Measurements from ENCODE around the gene TGFB1.
A peak's percentile ranks its signal among the peaks of the same experiment; 100 is the strongest.

Gene TGFB1

DNA sequence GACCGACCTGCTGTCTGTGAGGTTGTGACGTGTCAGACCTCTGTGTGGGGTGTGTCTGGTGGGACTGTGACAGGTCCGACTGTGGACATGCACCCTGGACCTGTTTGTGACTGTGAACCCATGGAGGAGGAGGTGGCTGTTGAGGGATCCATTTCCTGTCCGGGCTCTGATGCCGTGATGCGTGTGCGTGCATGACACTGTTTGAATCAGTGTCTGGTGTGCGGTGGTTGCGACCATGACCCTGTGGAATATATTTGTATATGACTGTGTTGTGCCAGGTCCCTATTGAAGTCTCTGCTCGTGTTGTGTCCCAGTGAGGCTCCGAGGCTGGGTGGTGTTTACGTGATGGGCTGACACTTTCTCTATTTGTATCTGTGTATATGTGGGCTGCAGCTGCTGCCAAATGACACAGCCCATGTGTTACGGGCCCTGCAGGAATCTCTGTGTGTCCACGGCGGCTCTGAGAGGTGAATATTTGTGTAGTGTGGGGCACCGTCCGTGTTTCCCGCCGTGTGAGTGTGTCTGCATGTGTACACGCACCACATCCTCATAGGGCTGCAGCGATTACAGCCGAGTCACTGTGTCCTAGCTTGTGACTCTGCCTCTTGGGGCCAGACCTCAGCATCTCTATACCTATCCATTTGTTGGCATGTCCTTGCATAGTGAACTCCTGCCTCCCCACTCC, 25.4 kb downstream of the TGFB1 start:
- Histone ChIP-seq H3K36me3 (replicated peaks) (peaks cover 50% of the 10 kb centered on the region), H3K27ac (peak overlapping the region; percentile 98), H3K4me3 (ENCODE audit: low read depth, low read length) (no peak overlapping the region), H3K27me3 (replicated peaks) (no peaks in the 10 kb centered on the region)
- in situ Hi-C loops (cut with HindIII; ENCODE audit: low pct_ligation_motif_present, low sequenced_read_pairs): no loop called here
- DNase-seq: no peak
- TF ChIP-seq, protein P1, sequence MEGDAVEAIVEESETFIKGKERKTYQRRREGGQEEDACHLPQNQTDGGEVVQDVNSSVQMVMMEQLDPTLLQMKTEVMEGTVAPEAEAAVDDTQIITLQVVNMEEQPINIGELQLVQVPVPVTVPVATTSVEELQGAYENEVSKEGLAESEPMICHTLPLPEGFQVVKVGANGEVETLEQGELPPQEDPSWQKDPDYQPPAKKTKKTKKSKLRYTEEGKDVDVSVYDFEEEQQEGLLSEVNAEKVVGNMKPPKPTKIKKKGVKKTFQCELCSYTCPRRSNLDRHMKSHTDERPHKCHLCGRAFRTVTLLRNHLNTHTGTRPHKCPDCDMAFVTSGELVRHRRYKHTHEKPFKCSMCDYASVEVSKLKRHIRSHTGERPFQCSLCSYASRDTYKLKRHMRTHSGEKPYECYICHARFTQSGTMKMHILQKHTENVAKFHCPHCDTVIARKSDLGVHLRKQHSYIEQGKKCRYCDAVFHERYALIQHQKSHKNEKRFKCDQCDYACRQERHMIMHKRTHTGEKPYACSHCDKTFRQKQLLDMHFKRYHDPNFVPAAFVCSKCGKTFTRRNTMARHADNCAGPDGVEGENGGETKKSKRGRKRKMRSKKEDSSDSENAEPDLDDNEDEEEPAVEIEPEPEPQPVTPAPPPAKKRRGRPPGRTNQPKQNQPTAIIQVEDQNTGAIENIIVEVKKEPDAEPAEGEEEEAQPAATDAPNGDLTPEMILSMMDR (IDR thresholded peaks at IDR 0.05; ENCODE audit: low read depth, low read length, missing control alignments): no peak

DNA sequence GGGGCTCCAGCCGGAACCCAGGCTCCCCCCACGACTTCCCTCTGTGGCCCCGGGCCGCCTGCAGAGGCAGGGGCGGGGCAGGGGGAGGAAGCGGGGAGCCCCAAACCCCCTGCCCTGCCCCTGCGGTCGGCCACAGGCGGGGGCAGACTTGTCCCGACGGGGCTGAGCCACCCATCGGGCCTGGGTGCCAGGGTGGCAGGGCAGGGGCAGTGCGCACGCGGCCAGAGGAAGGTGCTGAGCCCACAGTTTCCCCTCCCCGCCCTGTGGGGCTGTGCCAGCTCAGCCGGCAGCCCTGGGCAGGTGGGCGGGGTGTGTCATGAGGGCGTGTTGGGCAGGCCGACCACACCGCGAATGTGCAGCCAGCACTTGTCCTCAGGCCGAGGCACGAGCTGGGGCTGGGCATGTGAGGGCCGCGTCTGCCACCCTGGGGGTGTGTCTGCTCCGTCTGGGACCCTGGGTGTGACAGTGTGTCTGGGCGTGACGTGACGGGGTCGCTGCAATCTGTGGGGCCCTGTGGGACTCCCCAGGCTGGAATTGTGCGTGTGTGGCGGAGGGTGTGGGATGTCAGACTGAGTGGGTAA, 26.1 kb downstream of the TGFB1 start:
- Histone ChIP-seq H3K27ac (peak overlapping the region; percentile 98), H3K4me3 (ENCODE audit: low read depth, low read length) (no peak overlapping the region), H3K27me3 (replicated peaks) (no peaks in the 10 kb centered on the region), H3K36me3 (replicated peaks) (peaks cover 49% of the 10 kb centered on the region)
- no peak for DNase-seq
- TF ChIP-seq, protein P1 (IDR thresholded peaks at IDR 0.05; ENCODE audit: low read depth, low read length, missing control alignments): no peak
- in situ Hi-C loops (cut with HindIII; ENCODE audit: low pct_ligation_motif_present, low sequenced_read_pairs): no loop called here

DNA sequence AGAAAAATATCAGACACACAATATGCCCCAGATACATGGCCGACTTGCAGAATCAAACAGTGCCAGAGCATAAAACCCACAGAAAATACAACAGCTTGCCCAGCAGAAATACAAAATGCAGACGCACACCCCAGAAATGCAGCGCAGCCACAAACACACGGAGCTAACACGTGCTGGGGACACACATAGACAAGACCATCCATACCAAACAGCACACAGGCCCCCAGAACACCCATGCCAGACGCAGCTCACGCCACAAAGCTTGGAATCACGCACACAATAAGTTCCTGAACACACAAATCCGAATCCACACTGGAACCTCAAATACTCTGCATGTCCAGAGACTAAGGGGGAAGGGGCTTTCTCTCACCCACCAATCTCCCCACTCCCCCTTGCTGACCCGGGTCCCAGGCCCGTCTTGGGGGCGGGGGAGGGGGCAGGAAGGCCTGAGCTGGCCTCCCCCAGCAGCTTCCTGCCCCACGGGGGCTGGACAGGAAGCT, 26.6 kb downstream of the TGFB1 start:
- peak overlapping the region; percentile 98 for H3K27ac ChIP-seq
- DNase-seq: no peak
- H3K4me3 ChIP-seq (ENCODE audit: low read depth, low read length): no peak overlapping the region
- in situ Hi-C loops (cut with HindIII; ENCODE audit: low pct_ligation_motif_present, low sequenced_read_pairs): no loop called here
- H3K36me3 ChIP-seq (replicated peaks): peaks cover 49% of the 10 kb centered on the region
- H3K27me3 ChIP-seq (replicated peaks): no peaks in the 10 kb centered on the region
- TF ChIP-seq, protein P1 (IDR thresholded peaks at IDR 0.05; ENCODE audit: low read depth, low read length, missing control alignments): no peak

DNA sequence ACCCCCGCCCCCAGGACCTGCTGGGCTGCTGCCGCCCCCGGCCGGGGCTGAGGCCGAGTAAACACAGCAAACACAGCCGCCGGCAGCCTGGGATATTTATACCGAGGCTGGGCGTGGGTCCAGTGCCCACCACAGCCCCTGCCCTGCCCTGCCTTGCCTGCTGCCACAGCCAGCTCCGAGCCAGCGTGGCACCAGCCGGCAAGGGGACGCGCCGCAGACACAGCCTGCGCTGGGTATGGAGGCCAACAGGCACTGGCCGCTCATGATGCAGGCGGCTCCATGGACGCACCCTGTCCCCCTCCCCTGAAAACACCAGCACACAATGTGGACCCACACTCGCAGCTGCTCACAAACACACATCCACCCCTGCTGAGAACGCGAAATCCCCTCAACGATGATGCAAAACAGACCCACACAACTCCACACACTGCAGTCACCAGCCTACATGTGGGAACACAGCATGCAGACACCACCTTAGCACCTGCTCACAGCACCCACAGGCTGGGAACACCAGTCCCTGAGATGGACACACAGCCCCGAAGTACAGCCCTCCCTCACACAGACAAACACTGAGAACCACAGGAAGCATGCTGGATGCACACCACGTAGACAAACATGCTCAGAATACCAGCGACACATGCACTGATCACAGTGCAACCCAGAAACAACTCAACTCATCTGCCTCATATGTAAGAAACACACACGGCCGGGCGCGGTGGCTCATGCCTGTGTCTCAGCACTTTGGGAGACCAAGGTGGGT, 27.6 kb downstream of the TGFB1 start:
- H3K36me3 ChIP-seq (replicated peaks): peaks cover 47% of the 10 kb centered on the region
- in situ Hi-C loops (cut with HindIII; ENCODE audit: low pct_ligation_motif_present, low sequenced_read_pairs): no loop called here
- TF ChIP-seq, protein P1 (IDR thresholded peaks at IDR 0.05; ENCODE audit: low read depth, low read length, missing control alignments): no peak
- H3K27ac ChIP-seq: peak overlapping the region; percentile 98
- DNase-seq: peak; percentile 88
- H3K4me3 ChIP-seq (ENCODE audit: low read depth, low read length): peak overlapping the region; percentile 0
- no peaks in the 10 kb centered on the region for H3K27me3 ChIP-seq (replicated peaks)

DNA sequence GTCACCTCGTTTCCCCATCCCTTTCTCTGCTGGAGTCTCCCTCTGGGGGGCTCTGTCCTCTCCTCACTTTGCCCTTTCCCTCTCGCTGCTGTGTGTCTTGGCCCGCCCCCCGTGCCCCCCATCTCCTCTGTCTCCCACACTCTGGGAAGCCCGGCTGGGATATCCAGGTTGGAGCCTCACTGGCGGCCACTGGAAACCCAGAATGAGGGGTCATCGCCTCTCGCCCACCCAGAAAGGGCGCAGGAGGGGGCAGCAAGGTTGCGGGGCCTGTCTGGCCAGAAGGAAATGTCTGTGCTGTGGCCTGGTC, 28.1 kb downstream of the TGFB1 start:
- H3K36me3 ChIP-seq (replicated peaks): peaks cover 48% of the 10 kb centered on the region
- peak overlapping the region; percentile 12 for H3K4me3 ChIP-seq (ENCODE audit: low read depth, low read length)
- TF ChIP-seq, protein P1 (IDR thresholded peaks at IDR 0.05; ENCODE audit: low read depth, low read length, missing control alignments): no peak
- DNase-seq: no peak
- peak overlapping the region; percentile 98 for H3K27ac ChIP-seq
- in situ Hi-C loops (cut with HindIII; ENCODE audit: low pct_ligation_motif_present, low sequenced_read_pairs): no loop called here
- H3K27me3 ChIP-seq (replicated peaks): no peaks in the 10 kb centered on the region

All from brain microvascular endothelial cell (primary cell).